Cortex of kidney (tissue), 1 donor: ENCODE measurements around the gene SSH2.

Experiments
- DNase-seq: peaks from one replicate; lab custom pipeline; 2025; lab: John Stamatoyannopoulos, UW

SSH2 gene

GRCh38 chr17:29611351-29612093, 318.5 kb downstream of the SSH2 start:
- DNase-seq, result no peak

- DNase-seq, result no peak
Observed at GRCh38 chr17:29610395-29610794, 319.6 kb downstream of the SSH2 start.

- no peak for DNase-seq
Observed at GRCh38 chr17:29608986-29609385, 321.0 kb downstream of the SSH2 start.

- no peak for DNase-seq
Observed at GRCh38 chr17:29607557-29608195, 322.4 kb downstream of the SSH2 start.

- DNase-seq, result no peak
Observed at GRCh38 chr17:29603109-29603674, 326.8 kb downstream of the SSH2 start.

- DNase-seq, result no peak
Observed at GRCh38 chr17:29597361-29598172, 332.5 kb downstream of the SSH2 start.

GRCh38 chr17:29596811-29597210, 333.2 kb downstream of the SSH2 start:
- no peak for DNase-seq

- DNase-seq, result no peak
Observed at GRCh38 chr17:29595943-29596774, 333.9 kb downstream of the SSH2 start.

- DNase-seq, result no peak
Observed at GRCh38 chr17:29595107-29595942, 334.7 kb downstream of the SSH2 start.

- DNase-seq, result no peak
Observed at GRCh38 chr17:29594519-29595090, 335.4 kb downstream of the SSH2 start.

GRCh38 chr17:29593591-29594518, 336.2 kb downstream of the SSH2 start:
- no peak for DNase-seq

- no peak for DNase-seq
Observed at GRCh38 chr17:29592850-29593551, 337.0 kb downstream of the SSH2 start, which contains the start of gene ANKRD13B. ANKRD13B (plus strand) TSS chr17:29593132; CDS start chr17:29593622, 490 bp downstream.

- DNase-seq, result no peak
Observed at GRCh38 chr17:29591737-29592608, 338.1 kb downstream of the SSH2 start.

GRCh38 chr17:29591146-29591736, 338.8 kb downstream of the SSH2 start:
- DNase-seq, result no peak

- no peak for DNase-seq
Observed at GRCh38 chr17:29590411-29591145, 339.4 kb downstream of the SSH2 start.
